Stimulated activated CD8-positive, alpha-beta memory T cell treated with anti-CD3 and anti-CD28 coated beads, Interleukin-4, amount 100 ng/mL, for 48 hours (primary cell): ENCODE data around the gene MACC1.

Experiments
- DNase-seq: peaks from one replicate; pipeline ENCODE4 v3.0.0-alpha.2; 2020

The MACC1 gene, protein sequence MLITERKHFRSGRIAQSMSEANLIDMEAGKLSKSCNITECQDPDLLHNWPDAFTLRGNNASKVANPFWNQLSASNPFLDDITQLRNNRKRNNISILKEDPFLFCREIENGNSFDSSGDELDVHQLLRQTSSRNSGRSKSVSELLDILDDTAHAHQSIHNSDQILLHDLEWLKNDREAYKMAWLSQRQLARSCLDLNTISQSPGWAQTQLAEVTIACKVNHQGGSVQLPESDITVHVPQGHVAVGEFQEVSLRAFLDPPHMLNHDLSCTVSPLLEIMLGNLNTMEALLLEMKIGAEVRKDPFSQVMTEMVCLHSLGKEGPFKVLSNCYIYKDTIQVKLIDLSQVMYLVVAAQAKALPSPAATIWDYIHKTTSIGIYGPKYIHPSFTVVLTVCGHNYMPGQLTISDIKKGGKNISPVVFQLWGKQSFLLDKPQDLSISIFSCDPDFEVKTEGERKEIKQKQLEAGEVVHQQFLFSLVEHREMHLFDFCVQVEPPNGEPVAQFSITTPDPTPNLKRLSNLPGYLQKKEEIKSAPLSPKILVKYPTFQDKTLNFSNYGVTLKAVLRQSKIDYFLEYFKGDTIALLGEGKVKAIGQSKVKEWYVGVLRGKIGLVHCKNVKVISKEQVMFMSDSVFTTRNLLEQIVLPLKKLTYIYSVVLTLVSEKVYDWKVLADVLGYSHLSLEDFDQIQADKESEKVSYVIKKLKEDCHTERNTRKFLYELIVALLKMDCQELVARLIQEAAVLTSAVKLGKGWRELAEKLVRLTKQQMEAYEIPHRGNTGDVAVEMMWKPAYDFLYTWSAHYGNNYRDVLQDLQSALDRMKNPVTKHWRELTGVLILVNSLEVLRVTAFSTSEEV

DNA sequence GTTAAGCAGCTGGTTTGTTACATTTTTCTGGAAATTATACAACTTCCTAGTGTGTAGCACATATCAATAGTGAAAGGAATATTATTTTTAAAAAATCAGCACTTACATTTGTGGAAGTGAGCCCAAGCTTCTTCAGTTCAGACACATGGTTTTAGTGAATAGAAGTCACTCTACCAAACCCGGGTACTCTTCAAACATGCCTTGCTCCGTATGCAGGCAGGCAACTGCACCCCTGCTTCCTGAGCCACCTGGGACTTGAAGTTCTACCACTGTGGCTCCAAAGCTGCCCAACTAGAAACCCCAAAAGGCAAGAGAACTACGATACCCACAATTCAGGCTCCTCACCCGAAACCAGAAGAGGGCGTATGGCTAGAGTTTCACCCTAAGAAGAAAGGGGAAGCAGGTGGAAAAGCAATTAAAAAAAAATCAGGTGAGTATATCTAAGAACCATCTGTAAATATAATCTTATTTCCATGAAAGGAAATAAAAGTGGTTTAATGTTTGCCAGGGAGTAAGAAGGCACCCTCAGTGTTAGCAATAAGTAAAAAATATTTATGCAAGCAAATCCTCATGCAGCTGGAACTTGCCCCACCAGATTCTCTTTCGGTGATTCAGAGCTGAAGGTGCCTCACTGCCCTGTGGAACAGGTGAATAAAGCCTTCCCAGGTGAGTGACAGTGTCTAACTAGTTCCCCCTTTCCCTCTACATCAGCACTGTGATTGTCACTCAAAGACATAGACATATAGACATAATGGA is at the start of gene MACC1:
TSS of gene MACC1 (minus strand) at position 192 of the 756 bp plus-strand sequence. CDS start 55,522 bp downstream, outside the sequence.
- no peak for DNase-seq

- DNase-seq, result no peak
Observed at GRCh38 chr7:20264623-20265022, 47.4 kb upstream of the MACC1 start.

DNA sequence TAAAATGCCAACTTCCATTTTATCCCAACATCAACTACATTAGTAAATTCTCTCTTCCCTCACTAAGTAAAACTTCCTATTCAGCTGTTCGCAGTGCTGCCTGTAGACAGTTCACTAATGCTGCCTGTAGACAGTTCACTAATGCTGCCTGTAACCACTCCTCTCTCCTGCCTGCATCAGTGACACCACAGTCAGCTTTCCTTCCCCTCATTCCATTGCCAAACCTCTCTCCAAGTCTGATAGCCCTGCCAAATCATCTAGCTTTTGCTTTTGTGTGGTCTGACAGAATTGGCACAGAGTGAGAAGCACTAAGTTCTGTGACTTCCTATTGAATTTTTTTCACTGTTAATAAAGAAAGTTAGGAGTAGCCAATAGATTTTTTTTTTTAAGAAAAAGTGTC is 43.0 kb upstream of the MACC1 start:
- no peak for DNase-seq

- no peak for DNase-seq
Observed at GRCh38 chr7:20257212-20257611, 40.0 kb upstream of the MACC1 start.

DNA sequence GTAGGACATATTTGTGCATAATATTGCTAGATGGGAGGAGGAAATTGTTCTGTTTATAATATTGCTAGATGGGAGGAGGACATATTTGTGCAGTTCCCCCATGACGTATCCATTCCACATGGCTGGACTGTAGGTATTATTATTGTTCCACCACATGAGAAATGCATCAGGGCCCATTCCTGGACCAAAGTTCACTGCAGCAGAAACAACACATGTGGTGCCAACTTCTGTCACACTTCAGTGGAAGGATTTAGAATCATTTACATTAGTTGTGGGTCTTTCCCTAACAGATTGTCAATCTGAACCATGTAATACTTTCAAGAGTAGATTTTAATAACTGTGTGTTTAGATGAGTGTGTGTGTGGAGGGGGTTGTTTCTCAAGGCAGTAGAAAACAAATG is 32.7 kb upstream of the MACC1 start:
- no peak for DNase-seq

DNA sequence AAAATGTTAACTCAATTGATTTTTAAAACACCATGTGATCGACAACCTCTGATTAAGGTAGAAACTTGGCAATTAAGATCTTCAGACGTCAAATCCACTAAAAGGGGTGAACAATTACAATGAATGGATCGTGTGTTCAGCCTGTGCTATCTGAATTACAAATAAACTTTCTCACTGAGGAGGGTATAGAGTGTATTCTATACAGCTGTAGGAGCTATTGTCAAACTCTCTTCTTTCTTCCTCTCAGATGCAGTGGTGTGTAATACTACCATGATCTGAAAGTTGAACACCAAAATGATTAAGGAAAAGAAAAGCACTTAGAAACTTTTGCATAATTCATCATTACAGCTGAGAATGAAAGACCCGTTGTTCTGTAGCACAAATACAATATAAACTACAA is 32.2 kb upstream of the MACC1 start:
- DNase-seq, result no peak

GRCh38 chr7:20246236-20246635 is 29.1 kb upstream of the MACC1 start:
- no peak for DNase-seq

- DNase-seq, result no peak
Observed at GRCh38 chr7:20244334-20245120, 27.3 kb upstream of the MACC1 start.

DNA sequence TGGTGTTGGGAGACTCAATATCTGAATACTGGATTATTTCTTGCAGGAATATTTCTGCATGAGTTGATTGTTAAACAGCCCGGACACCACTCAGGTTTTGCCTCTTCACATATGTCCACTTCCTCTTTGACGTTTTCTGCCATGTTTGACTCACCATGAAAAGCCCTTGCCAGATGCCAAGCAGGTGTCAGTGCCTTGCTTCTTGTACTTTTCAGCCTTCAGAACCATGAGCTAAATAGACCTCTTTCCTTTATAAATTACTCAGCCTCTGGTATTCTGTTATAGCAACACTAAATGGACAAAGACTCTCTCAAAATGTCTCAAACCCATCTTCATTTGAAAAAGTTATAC is 24.7 kb upstream of the MACC1 start:
- DNase-seq, result no peak

GRCh38 chr7:20241194-20241910 is 24.2 kb upstream of the MACC1 start:
- no peak for DNase-seq

DNA sequence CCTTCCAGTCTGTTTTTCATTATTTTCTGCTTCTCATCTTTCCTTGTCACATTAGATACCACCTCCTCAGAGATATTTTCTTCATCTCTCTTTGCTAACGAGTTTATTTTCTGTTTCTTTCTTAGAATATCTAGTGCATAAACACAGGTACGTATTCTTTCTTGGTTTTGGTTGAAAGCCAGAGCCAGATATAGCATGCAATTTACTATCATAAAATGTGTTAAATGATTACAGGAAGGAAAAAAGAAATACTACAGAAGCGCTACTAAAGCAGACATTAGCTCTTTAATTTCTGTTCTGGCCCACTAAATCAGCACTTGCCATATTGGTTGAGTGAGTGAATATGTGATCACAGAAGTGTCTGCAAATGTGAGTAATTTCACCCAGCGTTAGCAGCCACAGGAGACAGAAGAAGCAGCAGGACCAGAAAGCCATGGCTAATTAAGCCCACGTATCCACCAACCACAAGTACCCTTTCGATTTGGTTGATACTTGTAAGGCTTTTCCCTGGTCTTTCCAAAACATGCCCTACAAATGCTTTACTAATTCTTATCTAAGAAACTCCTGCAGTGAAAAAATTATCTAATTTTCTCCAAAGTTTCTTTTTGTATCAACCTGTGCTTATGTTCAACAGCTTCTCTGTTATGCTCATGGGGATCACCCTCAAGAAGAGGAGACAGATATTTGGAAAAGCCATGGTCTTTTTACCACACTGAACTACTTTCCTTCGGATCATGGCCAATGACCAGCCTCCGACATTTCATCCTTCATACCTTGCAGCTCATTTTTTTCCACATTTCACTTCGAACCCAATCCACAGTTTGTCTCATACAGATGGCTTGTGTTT is 23.1 kb upstream of the MACC1 start:
- DNase-seq, result no peak

DNA sequence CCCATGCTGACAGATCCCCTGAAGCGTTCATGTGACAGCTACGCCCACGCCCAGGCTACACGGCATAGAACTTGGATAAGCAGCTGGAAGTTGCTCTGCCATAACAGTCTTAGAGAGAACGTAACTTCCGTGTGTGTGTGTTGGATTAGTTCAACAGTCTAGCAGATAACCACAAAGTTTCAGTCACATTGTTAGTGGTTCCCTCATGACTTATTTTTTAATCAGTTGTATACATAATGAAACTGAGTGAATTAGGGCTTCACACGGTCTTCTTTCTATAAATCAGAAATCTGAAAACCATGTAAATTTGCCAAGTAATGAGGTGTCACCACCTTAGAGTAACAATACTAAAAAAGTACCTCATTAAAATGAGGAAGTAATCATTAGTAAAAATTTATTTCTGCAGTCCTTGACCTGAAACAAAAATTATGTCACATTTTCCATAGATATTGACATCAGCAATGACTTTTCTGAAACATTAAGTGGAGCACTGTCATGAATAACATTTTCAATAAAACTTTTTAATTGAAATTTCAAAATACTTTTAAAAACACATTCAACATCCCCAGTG is 21.7 kb upstream of the MACC1 start:
- no peak for DNase-seq

GRCh38 chr7:20238194-20238753 is 21.1 kb upstream of the MACC1 start:
- no peak for DNase-seq

DNA sequence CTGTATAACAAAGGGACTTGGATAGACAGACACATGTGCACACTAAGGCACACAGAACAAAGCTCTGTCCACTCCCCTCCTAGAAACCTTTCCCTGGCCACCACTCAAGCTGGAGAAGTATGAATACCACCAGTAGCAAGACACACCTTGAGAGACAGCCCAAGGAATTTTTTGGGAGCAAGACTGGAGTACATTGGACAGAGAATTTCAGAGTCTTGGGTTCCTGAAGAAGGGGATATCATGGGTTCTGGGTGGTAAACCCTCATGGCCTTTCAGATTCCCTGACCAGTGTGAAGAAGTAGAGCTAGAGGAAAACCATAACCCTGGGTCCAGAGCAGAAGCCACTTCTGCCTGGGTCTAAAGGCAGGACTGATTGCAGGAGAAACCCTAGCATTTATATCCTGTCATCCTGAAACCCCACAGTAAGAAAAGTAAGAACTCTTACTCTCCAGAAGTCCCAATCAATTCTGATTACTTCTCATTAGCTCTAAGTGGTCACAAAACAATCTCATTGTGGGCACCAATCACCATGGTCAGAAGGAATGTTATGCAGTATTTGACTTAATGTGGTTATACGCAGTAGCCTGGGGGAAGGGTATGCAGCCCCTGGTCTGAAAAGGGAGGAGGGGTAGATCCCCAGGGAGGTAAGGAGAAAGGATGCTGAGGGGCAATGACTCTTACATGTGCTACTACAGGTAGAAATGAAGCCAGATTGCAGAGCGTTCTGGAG is 20.4 kb upstream of the MACC1 start:
- no peak for DNase-seq

GRCh38 chr7:20236790-20237189 is 19.6 kb upstream of the MACC1 start:
- DNase-seq, result no peak

DNA sequence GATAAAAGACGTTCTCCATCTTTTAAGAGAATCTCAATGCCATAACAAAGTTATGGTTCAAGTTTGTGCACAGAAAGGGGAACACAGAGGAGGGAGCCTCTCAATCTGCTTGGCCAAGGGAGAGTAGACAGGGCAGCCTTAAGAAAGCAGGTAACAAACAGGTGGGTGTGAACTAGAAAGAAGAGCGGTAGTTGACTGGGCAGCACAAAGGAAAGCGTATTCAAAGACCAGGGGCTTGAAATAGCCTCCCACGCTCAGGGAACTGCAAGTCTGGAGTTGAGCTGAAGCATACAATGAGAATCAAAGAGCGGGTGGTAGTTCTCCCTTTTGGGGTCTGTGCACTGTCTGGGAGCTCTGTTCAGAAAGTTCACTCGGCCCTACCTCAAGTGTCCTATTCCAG is 18.9 kb upstream of the MACC1 start:
- no peak for DNase-seq

GRCh38 chr7:20235288-20235687 is 18.1 kb upstream of the MACC1 start:
- DNase-seq, result no peak

DNA sequence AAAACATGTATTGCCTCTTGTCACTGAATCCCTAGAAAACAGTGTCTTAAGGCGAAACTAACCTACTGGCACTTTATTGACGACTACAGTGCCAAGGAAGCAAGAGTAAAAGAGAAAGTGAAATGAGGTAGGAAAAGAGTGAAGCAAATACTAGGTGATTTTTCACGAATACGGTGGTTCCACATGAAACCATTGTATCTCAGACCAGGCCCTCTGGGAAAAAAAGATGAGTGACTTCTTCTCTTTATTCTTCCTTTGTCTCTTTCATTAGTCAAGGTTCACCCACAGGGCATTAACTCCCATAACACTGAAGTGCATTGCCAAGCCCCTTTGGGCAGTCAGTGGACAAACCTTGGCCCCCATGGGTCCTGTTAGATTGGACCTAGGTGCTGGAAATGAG is 16.2 kb upstream of the MACC1 start:
- no peak for DNase-seq

DNA sequence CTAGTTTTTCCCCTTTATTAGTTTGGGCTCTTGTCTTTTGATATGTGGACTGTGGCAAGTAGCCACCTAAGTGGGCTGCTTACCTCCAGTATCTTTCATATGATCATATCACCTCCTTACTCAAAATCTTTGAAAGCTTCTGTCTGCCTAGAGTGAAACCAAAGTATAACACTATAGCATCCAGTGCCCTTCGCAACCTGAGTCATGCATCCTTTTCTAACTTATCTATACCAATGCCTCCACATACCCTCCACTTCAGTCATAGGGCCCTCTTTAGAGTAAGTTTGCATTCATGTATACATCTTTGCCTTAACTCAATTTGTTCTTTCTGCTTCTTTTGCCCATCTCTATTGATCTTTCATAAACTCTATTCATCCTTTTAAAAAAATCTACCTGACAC is 15.7 kb upstream of the MACC1 start:
- no peak for DNase-seq
